H1 (cell line): ENCODE measurements around the gene C6orf136. TPM values are rescaled to one million over a fixed set of nuclear protein-coding genes. Genes with fewer than 3 reads are reported as not detected.

Experiments
- CBX5 ChIP-seq: fragments of 300-800, 300-1000 bp; sonication (generic); IDR thresholded peaks from 2 replicates; pipeline ENCODE4 v1.7.1; 2016; ENCODE audit warnings: antibody characterized with exemption, low read length, low read depth
- CHD2 ChIP-seq: IDR thresholded peaks from 2 replicates; pipeline ENCODE4 v1.6.1; 2012; ENCODE audit warnings: low read length, improper control_type of control experiment
- CREB1 ChIP-seq: IDR thresholded peaks from 2 replicates; pipeline ENCODE4 v1.6.1; 2012; ENCODE audit warnings: inconsistent platforms
- GTF2F1 ChIP-seq: IDR thresholded peaks from 2 replicates; pipeline ENCODE4 v1.6.1; 2012; ENCODE audit warnings: low read depth, low read length, improper control_type of control experiment, borderline replicate concordance
- JUND ChIP-seq: IDR thresholded peaks from 2 replicates; pipeline ENCODE4 v1.6.1; 2011; ENCODE audit warnings: mild to moderate bottlenecking, improper control_type of control experiment, low read length
- POLR2A ChIP-seq, 2 experiments: IDR thresholded peaks; 1 replicate in 1 of 2; 2 replicates in 1 of 2; pipeline ENCODE4 v1.6.1; 2011; ENCODE audit warnings: low read depth in 2 of 2, low read length in 2 of 2, mild to moderate bottlenecking in 2 of 2; ENCODE audit errors: control extremely low read depth in 1 of 2
- POU5F1 ChIP-seq: IDR thresholded peaks from 2 replicates; pipeline ENCODE4 v1.6.1; 2011; ENCODE audit warnings: low read depth, mild to moderate bottlenecking, low read length, moderate library complexity
- SAP30 ChIP-seq: fragments of 300-600 bp; sonication (generic); IDR thresholded peaks from 2 replicates; pipeline ENCODE4 v1.7.1; 2012; ENCODE audit warnings: low read length, moderate library complexity, mild to moderate bottlenecking, inconsistent platforms; ENCODE audit not compliant: insufficient read depth, insufficient replicate concordance
- SP4 ChIP-seq: IDR thresholded peaks from 2 replicates; pipeline ENCODE4 v1.6.1; 2012; ENCODE audit warnings: low read length, inconsistent platforms
- TBP ChIP-seq: IDR thresholded peaks from 2 replicates; pipeline ENCODE4 v1.6.1; 2011; ENCODE audit warnings: low read depth, low read length, improper control_type of control experiment
- polyA plus RNA-seq, 7 experiments: library from polyadenylated mRNA; depleted of rRNA in 3 of 7; stranded (reverse) in 5 of 7; unstranded in 2 of 7; fragments of >200 nt in 5 of 7; fragments of 200-250 nt in 2 of 7; gene quantifications; 1 replicate in 5 of 7; 2 replicates in 1 of 7; 4 replicates in 1 of 7; pipeline versions ENCODE4 v1.2.1 to v1.2.3, GENCODE V29; 2011 to 2013; ENCODE audit warnings: missing spikeins in 2 of 7, mixed read lengths in 2 of 7
- total RNA-seq: library from RNA; stranded (reverse); fragmentation: NEBNext Ultra II Directional; extraction: Animal tissue kit (Norgen Biotek cat#: 25700); gene quantifications from 2 replicates; pipeline ENCODE4 v1.2.1, GENCODE V29; 2021
- TF ChIP-seq, protein P1 (sequence below): fragments of 300-600 bp; sonication (generic); IDR thresholded peaks from 2 replicates; pipeline ENCODE4 v1.7.1; 2012; ENCODE audit warnings: low read length, moderate library complexity, mild to moderate bottlenecking, inconsistent platforms; ENCODE audit not compliant: insufficient replicate concordance
- TF ChIP-seq, protein P2 (sequence below): IDR thresholded peaks from 2 replicates; pipeline ENCODE4 v1.6.1; 2012; ENCODE audit warnings: inconsistent platforms

C6orf136 gene
- total and polyA plus RNA-seq, 2 of the 8 experiments (the other 6 are each of a cell fraction or from before 2014, with no cell fraction given), result 20.8 to 23.1 TPM

DNA sequence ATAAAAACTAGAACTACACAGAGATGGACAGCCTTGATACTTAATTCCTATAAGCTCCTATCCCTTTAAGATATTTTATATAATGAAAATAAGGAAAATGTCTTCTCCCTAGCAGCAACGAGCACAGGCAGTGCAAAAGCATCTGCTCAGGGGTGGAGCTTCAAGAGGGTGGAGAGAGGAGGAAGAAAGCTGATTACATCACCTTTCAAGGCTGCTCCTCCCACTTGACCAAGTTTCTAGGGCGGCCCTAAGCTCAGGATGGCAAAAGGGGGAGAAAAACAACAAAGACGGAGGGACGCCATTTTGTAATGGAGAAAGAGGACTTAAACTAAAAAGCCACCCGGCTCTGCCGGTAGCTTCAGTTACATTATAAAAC is 32.1 kb upstream of the C6orf136 start (continued):
- TF ChIP-seq, protein P1, sequence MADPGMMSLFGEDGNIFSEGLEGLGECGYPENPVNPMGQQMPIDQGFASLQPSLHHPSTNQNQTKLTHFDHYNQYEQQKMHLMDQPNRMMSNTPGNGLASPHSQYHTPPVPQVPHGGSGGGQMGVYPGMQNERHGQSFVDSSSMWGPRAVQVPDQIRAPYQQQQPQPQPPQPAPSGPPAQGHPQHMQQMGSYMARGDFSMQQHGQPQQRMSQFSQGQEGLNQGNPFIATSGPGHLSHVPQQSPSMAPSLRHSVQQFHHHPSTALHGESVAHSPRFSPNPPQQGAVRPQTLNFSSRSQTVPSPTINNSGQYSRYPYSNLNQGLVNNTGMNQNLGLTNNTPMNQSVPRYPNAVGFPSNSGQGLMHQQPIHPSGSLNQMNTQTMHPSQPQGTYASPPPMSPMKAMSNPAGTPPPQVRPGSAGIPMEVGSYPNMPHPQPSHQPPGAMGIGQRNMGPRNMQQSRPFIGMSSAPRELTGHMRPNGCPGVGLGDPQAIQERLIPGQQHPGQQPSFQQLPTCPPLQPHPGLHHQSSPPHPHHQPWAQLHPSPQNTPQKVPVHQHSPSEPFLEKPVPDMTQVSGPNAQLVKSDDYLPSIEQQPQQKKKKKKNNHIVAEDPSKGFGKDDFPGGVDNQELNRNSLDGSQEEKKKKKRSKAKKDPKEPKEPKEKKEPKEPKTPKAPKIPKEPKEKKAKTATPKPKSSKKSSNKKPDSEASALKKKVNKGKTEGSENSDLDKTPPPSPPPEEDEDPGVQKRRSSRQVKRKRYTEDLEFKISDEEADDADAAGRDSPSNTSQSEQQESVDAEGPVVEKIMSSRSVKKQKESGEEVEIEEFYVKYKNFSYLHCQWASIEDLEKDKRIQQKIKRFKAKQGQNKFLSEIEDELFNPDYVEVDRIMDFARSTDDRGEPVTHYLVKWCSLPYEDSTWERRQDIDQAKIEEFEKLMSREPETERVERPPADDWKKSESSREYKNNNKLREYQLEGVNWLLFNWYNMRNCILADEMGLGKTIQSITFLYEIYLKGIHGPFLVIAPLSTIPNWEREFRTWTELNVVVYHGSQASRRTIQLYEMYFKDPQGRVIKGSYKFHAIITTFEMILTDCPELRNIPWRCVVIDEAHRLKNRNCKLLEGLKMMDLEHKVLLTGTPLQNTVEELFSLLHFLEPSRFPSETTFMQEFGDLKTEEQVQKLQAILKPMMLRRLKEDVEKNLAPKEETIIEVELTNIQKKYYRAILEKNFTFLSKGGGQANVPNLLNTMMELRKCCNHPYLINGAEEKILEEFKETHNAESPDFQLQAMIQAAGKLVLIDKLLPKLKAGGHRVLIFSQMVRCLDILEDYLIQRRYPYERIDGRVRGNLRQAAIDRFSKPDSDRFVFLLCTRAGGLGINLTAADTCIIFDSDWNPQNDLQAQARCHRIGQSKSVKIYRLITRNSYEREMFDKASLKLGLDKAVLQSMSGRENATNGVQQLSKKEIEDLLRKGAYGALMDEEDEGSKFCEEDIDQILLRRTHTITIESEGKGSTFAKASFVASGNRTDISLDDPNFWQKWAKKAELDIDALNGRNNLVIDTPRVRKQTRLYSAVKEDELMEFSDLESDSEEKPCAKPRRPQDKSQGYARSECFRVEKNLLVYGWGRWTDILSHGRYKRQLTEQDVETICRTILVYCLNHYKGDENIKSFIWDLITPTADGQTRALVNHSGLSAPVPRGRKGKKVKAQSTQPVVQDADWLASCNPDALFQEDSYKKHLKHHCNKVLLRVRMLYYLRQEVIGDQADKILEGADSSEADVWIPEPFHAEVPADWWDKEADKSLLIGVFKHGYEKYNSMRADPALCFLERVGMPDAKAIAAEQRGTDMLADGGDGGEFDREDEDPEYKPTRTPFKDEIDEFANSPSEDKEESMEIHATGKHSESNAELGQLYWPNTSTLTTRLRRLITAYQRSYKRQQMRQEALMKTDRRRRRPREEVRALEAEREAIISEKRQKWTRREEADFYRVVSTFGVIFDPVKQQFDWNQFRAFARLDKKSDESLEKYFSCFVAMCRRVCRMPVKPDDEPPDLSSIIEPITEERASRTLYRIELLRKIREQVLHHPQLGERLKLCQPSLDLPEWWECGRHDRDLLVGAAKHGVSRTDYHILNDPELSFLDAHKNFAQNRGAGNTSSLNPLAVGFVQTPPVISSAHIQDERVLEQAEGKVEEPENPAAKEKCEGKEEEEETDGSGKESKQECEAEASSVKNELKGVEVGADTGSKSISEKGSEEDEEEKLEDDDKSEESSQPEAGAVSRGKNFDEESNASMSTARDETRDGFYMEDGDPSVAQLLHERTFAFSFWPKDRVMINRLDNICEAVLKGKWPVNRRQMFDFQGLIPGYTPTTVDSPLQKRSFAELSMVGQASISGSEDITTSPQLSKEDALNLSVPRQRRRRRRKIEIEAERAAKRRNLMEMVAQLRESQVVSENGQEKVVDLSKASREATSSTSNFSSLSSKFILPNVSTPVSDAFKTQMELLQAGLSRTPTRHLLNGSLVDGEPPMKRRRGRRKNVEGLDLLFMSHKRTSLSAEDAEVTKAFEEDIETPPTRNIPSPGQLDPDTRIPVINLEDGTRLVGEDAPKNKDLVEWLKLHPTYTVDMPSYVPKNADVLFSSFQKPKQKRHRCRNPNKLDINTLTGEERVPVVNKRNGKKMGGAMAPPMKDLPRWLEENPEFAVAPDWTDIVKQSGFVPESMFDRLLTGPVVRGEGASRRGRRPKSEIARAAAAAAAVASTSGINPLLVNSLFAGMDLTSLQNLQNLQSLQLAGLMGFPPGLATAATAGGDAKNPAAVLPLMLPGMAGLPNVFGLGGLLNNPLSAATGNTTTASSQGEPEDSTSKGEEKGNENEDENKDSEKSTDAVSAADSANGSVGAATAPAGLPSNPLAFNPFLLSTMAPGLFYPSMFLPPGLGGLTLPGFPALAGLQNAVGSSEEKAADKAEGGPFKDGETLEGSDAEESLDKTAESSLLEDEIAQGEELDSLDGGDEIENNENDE, result peak; percentile 84
- TF ChIP-seq, protein P2, sequence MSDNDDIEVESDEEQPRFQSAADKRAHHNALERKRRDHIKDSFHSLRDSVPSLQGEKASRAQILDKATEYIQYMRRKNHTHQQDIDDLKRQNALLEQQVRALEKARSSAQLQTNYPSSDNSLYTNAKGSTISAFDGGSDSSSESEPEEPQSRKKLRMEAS, result no peak
- TF ChIP-seq CHD2 (peak; percentile 5; the same call in 1 of the 2 replicates), JUND (0 out of 2 replicates have a peak, but pooled peaks have one; percentile 70), TBP (peak; percentile 67; the same call in 1 of the 2 replicates), CREB1 (0 out of 2 replicates have a peak, but pooled peaks have one; percentile 1), SP4 (no peak), GTF2F1 (0 out of 2 replicates have a peak, but pooled peaks have one; percentile 41), POLR2A (IDR thresholded peaks at IDR 0.05; ENCODE audit: control extremely low read depth in 1 of 2, low read depth in 2 of 2, low read length in 2 of 2) (peak; percentile 23 to 55; a peak in 2 of 3 replicates), POU5F1 (no peak), SAP30 (no peak), CBX5 (no peak)
